Stimulated activated CD8-positive, alpha-beta memory T cell treated with anti-CD3 and anti-CD28 coated beads, Interleukin-2, amount 100 ng/mL, for 48 hours (primary cell): Measurements from ENCODE around the gene RIC3.

Experiments
- DNase-seq, 2 donors: peaks; one replicate each; pipeline ENCODE4 v3.0.0-alpha.2; 2020; ENCODE audit warnings: low read depth in 2 of 2

The RIC3 gene

GRCh38 chr11:8103909-8104308 lies 64.9 kb downstream of the RIC3 start:
- DNase-seq: no peak

DNA sequence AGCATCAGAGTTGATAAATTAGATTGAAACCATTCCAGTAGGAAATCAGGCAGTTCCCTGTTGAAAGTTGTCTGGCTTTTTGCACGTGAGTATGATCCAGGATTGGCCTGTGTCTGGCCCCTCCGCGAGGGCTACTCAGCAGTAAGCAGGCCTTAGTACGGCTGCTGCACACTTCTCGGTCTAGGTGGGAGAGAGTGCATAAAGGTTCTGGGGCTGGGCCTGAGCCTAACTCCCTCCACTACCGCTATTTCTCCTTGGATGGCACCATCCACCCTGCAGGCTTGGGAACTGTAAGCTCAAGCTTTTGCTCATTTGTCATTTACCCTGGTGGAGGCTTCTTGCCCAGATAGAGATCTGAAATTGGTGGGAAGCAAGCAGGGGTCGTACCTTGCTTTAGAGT lies 65.9 kb downstream of the RIC3 start:
- no peak for DNase-seq

- DNase-seq: no peak
Measured at GRCh38 chr11:8102296-8102915, 66.4 kb downstream of the RIC3 start.

- no peak for DNase-seq
Measured at GRCh38 chr11:8101421-8101820, 67.4 kb downstream of the RIC3 start.

GRCh38 chr11:8100605-8101004 lies 68.2 kb downstream of the RIC3 start:
- no peak for DNase-seq

- no peak for DNase-seq
Measured at GRCh38 chr11:8100158-8100557, 68.7 kb downstream of the RIC3 start.

DNA sequence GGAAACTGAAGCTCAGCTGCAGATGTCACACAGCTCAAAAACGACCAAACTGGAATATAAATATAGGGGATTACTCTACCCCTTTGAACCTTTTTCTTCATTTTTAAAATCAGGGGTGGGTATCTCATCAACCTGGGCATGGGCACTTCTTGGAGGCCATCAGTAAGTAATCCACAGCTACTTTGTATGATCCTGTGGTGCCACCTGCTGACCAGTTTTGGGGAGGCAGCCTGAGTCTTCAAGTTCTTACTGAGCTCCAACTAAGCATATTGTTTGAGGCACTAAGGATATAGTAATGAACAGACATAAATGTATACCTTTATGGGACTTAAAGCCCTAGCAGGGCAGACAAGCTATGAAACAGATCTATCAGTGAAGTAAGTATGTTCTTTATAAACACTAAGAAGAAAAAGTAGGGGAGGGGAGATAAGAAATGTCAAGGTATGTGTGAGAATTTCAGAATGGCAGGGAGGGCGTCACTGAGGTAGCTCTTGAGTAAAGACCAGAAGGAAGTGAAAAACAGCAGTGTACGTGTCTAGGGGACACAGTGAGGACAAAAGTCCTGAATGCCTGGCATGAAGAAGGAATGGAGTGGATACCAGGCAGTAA lies 69.4 kb downstream of the RIC3 start:
- peak; percentile 36 to 56 for DNase-seq

DNA sequence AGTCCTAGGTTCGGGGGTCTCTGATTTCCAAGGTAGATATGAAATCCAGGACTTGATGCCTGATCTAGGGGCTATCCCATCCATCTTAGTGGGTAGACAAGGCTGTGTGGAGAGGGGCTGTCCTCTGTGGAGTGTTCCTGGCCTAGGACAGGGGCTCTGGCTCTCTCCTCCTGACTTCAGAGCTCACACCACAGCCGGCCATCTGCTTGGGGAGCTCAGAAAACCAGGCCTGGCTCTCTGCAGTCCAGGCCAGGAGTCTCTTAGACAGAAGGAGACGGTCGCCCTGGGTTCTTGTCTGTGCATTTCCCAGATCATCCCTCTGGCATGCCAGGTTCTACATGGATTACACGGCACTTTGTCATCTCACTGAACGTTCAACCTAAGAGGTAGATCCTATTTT lies 69.9 kb downstream of the RIC3 start:
- no peak for DNase-seq

DNA sequence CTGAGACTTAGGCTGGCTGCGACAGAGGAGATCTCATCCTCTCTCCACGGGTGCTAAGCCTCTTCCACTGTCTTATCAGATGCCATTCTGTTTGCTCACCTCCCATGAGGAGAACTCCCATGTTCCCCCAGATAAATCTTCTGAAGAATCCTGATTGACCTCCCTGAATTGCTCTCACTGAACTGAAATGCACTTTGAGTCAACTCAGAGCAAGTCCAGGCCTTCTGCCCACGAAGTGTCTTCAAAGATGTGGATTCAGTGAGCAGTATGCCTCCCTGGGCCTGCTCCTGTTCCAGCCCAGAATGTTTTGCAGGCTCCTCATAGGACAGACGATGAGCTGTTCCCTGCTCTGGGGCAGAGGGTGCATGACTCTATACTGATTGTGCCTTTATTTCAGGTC lies 70.5 kb downstream of the RIC3 start:
- DNase-seq: no peak

- no peak for DNase-seq
Measured at GRCh38 chr11:8097926-8098325, 70.9 kb downstream of the RIC3 start.

DNA sequence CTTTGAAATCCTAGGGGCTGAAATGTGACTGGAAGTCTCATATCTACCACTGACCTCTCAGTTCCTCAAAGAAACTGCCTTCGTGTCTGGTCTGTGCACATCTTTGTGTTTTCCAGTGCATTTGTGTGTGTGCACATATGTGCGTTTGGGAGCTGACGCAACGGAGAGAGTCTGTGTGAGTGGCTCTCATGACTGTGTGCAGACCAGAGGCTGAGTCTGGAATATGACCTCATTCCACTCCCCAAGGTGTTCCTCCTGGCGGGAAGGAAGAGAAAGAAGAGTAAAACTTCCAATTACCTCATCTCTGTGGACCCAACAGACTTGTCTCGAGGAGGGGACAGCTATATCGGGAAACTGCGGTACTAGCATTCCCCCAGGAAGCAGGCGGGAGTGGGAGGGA lies 71.4 kb downstream of the RIC3 start:
- DNase-seq: no peak

DNA sequence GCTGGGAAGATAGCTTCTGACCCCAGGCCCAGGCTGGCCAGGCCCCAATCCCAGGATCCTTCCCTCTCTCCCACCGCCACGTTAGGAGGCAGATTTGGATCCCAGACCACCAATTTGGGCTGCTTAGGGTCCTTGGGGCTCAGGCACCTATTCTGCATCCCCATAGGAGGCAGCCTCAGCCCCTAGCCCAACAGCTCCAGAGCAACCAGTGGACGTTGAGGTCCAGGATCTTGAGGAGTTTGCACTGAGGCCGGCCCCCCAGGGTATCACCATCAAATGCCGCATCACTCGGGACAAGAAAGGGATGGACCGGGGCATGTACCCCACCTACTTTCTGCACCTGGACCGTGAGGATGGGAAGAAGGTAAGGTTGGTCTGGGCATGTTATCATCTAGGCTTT lies 71.8 kb downstream of the RIC3 start:
- no peak for DNase-seq

DNA sequence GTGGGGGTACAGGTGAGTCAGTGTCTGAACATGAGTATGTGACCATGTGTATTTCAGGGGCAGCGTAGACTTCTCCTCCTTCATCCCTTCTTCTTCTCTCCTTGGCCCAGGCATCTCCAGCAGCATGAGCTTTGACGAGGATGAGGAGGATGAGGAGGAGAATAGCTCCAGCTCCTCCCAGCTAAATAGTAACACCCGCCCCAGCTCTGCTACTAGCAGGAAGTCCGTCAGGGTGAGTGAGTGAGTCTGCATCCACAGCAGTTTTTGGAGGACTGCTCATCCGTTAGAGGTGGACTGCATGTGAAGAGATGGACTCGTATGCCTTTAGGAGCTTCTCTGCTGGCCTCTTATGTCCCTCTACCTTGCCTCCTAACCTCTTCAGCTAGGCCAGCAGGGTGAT lies 72.2 kb downstream of the RIC3 start:
- no peak for DNase-seq

- DNase-seq: no peak
Measured at GRCh38 chr11:8095806-8096522, 72.9 kb downstream of the RIC3 start.

GRCh38 chr11:8095371-8095770 lies 73.5 kb downstream of the RIC3 start:
- DNase-seq: no peak

DNA sequence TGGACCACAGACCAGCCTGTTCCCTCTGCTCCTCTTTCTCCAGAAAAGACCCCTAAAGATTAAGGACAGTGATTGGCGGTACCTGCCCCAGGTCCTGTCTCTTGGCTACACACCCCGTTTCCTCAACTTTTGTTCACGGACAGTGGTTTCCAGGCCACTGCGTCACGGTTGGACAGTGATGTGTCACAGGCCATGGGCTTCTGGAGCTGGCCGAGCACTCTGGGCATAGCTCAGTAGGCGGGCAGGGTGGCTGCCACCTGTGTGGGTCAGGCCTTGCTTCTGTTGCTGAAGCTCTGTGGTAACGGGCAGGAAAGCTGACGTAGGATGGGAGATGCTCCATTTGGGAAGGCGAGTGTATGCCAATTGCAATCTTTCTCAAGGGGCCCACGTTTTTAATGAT lies 74.2 kb downstream of the RIC3 start:
- no peak for DNase-seq

GRCh38 chr11:8093931-8094575 lies 74.8 kb downstream of the RIC3 start:
- no peak for DNase-seq

- DNase-seq: peak; percentile 30 to 37
Measured at GRCh38 chr11:8092587-8093424, 76.0 kb downstream of the RIC3 start.

- DNase-seq: no peak
Measured at GRCh38 chr11:8091721-8092120, 77.1 kb downstream of the RIC3 start.

GRCh38 chr11:8090756-8091155 lies 78.1 kb downstream of the RIC3 start:
- DNase-seq: peak in 1 of 2 donors; percentile 15

DNA sequence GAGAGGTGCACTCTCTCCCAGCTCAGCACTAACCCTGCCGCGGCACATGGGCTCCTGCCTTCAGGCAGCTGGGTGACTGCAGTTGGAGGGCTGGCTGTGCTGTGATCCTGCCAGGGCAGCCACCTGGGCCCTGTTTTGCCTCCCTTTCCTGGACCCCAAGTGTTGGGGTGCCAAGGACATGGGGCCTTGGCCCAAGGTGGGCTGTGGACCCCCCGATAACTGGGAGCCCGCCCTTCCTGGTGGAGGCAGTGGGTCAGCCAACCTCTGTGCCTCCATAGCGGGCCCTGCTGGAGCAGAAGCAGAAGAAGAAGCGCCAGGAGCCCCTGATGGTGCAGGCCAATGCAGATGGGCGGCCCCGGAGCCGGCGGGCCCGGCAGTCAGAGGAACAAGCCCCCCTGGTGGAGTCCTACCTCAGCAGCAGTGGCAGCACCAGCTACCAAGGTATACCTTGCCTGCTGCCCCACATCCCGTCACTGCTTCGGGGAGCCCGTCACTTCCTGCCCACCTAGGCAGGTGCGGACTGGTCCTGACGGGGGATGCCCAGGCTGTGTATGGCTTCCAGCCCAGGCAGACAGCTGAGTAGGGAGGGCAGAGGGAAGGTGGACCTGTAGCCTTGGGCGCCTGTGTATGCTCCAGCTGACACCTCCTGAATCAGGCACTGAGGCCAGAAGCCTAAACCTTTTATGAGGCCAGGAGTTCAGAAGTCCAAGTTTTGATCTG lies 78.9 kb downstream of the RIC3 start:
- DNase-seq: no peak
